A673 (cell line): ENCODE data around the gene ATP5MK.
"Not testable (repeated sequence)": the region's sequence is repeated elsewhere in the genome, so short reads cannot be mapped to it uniquely, and the experiment has no call there.

Experiments
- CTCF ChIP-seq: fragments of 300-800, 200-600 bp; sonication (generic); conservative IDR thresholded peaks from 2 replicates; pipeline ENCODE4 v1.5.1; 2017; ENCODE audit warnings: low read depth, mild to moderate bottlenecking, antibody characterized with exemption, low read length, moderate library complexity, mixed read lengths
- EZH2 ChIP-seq: fragments of 200-600 bp; sonication (generic); IDR thresholded peaks from 2 replicates; pipeline ENCODE4 v1.6.1; 2017; ENCODE audit warnings: borderline replicate concordance, low read depth, mild to moderate bottlenecking, mixed read lengths, antibody characterized with exemption, low read length; ENCODE audit not compliant: poor library complexity, severe bottlenecking

- TF ChIP-seq CTCF, EZH2: not testable (repeated sequence)
These were observed 36.8 kb downstream of the ATP5MK start for GRCh38 chr10:103359493-103359892.
